Measurements from ENCODE around the gene EHMT1. TPM values are rescaled to one million over a fixed set of nuclear protein-coding genes. Genes with fewer than 3 reads are reported as not detected.
"Not testable (repeated sequence)": the region's sequence is repeated elsewhere in the genome, so short reads cannot be mapped to it uniquely, and the experiment has no call there.

EHMT1 gene
- polyA plus RNA-seq, 5 donors: 64.9 to 91.2 (median 73.8) TPM

- no peak for DNase-seq
Measured at GRCh38 chr9:137613738-137614523, 4.9 kb upstream of the EHMT1 start.

DNA sequence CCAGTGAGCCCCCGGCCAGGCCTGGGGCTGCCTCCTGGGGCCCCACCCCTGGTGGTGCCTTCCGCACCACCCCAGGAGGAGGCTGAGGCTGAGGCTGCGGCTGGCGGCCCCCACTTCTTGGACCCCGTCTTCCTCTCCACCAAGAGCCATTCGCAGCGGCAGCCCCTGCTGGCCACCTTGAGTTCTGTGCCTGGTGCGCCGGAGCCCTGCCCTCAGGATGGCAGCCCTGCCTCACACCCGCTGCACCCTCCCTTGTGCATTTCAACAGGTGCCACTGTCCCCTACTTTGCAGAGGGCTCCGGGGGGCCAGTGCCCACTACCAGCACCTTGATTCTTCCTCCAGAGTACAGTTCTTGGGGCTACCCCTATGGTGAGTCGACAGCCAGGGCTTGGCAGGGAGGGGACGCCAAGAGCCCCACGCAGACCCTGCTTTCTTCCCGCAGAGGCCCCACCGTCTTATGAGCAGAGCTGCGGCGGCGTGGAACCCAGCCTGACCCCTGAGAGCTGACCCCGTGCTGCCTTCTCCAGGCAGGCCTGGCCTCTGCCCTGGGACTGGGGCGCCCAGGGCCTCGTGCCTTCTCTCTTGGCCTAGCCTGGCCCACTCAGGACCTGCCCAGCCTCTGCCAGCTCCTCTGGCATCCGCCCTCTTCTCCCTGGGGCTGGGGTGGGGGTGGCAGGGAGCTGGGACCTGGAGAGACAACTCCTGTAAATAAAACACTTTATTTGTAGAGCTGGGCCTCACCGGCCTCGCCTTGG lies 4.0 kb upstream of the EHMT1 start:
- no peak for DNase-seq

DNA sequence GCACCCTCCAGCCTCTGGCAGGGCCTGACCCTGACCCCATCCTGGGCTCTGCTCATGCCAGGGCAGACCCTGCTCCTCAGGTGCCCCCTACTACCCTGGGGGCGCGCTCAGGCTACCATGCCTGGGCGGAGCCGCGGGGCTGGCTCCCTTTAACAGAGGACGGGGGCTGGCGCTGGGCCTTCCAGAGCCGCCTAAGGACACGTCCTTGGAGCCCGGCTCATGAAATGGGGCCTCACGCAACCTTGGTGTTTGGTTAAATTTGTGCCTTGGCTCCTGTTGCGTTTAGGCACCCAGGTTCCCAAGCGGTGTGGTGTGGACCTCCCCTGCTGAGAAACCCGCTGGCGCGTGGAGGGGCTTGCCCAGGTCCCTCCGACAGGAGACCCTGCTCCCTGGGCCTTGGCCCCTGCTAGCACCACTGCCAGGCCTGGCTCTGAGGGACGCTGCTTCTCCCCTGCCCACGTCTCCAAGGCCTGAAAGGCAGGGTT lies 3.4 kb upstream of the EHMT1 start:
- no peak for DNase-seq

DNA sequence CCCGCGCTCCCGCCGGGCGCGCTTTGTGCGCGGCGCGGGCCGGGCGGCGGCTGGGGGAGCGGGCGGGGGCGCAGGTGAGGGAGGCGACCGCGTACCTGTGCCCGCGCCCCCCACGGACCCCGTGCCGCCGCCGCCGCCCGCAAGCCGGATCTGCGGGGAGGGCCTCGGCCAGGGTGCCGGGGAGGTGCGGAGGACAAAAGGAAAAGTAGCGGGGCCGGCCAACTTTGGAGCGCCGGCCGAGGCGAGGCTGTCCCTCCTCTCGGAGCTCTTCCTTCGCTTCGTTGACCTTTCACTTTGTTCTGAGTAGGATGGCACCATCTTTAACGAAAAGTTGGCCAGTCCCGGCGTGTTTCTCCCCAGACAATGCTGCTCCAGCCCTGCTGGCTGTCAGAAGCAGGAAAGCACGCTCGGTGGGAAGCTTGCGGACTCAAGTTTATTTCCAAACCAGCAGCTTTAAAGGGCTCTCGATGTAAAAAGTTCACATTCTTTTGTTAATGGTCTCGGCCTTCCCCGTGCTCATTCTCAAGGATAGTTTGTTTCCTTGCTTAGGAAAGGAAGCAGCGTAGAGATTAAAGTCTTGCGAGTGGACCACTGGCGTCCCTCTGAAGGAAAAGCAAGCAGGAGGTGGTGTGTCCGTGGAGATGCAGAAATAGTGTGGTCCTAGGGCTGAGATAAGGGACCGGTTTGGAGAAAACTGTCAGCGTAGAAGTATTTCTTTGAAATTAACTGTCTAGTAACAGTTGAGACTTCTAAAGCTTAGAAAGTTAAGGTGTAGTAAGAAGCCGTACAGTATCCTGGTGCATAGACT lies 639 bp downstream of the EHMT1 start:
- DNase-seq: no peak

DNA sequence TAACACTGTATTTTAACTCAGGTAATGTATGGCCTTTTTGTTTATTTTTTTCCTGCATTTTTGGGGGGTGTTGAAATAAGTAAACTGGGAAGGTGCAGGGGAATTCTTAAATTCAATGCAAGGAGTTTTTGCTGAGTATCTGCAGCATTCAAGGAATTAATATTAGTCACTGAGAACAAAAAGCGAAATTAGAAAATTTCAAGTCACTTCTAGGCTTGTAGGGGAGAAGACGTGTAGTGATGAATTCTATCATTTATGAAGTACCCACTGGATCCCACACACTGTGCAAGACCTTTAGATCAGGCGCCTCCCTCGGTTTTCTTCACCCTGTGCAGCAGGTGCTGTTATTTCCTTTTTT lies 1.2 kb downstream of the EHMT1 start:
- DNase-seq: no peak

- DNase-seq: no peak
Measured at GRCh38 chr9:137620581-137620980, 1.8 kb downstream of the EHMT1 start.

DNA sequence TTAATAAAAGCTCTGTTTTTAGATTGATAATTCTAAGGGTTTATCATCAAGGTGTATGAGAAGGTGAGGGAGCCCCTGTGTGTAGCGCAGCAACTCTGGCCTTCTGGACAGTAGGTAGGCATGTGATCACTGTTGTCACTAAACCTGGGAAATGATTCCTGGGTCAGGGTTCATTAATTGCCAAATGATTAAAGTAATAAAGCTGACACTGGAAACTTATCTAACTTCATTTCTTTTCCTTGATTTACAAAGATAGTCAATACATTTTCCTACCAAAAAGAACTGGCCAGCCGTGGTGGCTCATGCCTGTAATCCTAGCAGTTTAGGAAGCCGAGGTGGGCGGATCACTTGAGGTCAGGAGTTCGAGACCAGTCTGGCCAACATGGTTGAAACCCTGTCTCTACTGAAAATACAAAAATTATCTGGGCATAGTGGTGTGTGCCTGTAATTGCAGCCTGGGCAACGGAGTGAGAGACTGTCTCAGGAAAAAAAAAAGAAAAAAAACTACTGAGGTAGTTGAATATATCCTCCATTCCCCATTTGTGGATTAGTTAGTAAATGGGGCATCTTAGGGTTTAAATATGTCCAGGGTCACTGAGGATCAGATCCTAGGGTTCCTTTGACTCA lies 2.4 kb downstream of the EHMT1 start:
- DNase-seq: no peak

DNA sequence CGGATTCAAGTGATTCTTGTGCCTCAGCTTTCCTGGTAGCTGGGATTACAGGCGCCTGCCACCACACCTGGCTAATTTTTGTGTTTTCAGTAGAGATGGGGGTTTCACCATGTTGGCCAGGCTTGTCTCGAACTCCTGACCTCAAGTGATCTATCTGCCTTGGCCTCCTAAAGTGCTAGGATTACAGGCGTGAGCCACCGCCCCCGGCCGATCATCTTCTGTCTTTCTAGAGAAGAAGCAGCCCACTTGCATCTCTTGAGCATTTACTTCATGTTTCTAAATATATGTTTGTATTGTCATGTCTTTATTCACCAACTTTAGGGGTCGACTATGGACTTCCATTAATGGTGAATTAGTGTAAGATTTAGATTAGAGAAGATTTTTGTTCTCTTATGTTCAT lies 3.4 kb downstream of the EHMT1 start:
- DNase-seq: not testable (repeated sequence)

GRCh38 chr9:137626464-137626863 lies 7.7 kb downstream of the EHMT1 start:
- no peak for DNase-seq

- DNase-seq: not testable (repeated sequence)
Measured at GRCh38 chr9:137627406-137627805, 8.6 kb downstream of the EHMT1 start.

DNA sequence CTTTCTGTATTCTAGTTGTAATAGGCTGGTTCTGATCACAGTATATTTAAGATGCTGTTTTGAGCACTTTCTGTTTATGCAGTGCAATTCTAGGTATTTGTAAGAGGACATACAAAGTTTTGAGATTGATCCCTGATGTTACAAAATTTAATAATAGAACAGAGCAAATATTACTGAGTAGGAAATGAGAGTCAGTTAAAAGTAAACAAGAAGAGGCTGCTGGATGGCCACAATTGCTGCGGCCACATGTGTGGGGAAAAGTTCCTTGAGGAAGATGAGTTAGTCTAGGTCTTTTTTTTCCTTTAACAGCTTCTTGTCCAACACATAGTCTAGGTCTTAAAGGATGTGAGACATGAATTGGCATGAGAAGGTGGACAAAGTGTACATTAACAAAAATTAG lies 11.3 kb downstream of the EHMT1 start:
- no peak for DNase-seq

DNA sequence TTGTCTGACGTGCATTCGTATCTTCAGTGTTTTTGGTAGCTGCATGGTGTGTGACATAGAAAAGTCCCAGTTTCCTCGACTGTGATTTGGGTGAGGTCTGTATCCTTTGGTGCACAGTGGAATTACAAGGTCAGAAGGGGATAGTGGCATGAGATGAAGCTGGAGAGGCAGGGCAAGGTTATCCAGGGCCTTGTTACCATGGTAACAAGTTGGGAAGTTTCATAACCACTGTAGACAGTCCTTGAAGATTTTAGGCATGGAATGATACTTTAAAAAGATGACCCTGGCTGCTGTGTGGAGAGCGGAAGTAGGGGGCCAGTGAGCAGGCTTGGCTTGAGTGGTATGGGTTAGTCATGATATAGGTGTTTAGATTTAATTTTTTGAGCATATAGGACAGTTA lies 11.9 kb downstream of the EHMT1 start:
- DNase-seq: no peak

- DNase-seq: no peak
Measured at GRCh38 chr9:137631345-137632229, 12.8 kb downstream of the EHMT1 start.

- DNase-seq: no peak
Measured at GRCh38 chr9:137632230-137633161, 13.7 kb downstream of the EHMT1 start.

DNA sequence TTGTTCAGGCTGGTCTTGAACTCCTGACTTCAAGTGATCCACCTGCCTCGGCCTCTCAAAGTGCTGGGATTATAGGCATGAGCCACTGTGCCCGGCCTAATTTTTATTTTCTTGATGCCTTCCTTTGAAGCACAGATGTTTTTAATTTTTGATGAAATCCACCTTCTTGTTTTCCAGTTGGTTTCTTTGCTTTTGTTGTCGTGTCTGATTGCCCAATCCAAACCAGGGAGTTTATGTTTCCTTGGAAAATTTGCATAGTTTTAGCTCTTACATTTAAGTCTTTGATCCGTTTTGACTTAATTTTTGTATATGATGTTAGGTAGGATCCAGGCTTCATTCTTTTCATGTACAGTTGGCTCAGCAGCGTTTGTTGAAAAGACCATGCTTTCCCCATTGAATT lies 15.2 kb downstream of the EHMT1 start:
- DNase-seq: no peak

DNA sequence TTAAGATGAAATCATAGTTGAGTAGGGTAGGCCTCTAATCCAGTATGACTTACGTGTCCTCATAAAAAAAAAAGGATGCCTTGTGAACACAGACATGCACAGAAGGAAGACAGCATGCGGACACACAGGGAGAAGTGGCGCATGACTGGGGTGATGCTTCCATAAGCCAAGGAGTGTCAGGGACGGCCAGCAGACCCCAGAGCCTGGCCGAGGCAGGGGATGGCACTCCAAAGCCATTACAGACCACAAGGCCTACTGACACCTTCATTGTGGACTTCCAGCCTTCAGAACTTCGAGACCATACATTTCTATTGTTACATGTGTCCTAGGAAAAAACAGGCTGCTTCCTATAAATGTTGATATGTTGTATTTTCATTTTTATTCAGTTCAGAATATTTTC lies 19.9 kb downstream of the EHMT1 start:
- DNase-seq: no peak

- DNase-seq: peak in 1 of 2 donors; percentile 16
Measured at GRCh38 chr9:137639303-137640051, 20.7 kb downstream of the EHMT1 start.

GRCh38 chr9:137640862-137641261 lies 22.1 kb downstream of the EHMT1 start:
- DNase-seq: no peak

DNA sequence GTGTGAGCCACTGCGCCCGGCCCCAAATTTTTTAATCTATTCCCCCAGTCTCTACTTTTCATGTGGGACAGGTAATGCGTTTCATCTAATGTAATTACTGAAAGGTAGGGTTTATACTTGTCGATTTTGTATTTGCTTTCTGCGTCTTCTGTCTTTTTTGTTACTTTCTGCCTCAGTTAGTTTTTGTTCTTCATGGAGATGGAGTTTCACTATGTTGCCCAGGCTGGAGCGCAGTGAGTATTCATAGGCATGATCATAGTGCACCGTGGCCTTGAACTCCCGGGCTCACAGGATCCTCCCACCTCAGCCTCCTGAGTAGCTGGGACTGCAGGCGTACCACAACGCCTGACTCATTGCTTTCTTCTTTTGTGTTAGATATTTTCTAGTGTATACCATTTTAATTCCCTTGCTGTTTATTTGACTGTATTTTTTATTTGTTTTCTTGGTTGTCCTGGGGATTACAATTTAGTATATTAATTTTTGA lies 23.4 kb downstream of the EHMT1 start:
- DNase-seq: no peak

Data from right lung (tissue), 5 donors.